Measurements from ENCODE around the gene TACC3.

Gene TACC3

DNA sequence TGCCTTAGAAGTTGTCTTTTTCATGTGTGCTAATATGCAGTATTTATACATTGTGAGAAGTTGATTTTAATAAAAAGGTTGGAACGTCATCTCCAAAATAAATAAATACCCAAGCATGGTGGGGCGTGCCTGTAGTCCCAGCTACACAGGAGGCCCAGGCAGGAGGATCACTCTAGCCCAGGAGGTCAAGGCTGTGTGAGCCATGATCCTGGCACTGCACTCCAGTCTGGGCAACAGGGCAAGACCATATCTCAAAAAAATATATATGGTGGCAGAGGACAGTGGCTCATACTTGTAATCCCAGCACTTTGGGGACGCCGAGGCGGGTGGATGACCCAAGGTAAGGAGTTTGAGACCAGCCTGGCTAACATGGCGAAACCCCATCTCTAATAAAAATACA lies 15.6 kb upstream of the TACC3 start:
- DNase-seq, result no peak

DNA sequence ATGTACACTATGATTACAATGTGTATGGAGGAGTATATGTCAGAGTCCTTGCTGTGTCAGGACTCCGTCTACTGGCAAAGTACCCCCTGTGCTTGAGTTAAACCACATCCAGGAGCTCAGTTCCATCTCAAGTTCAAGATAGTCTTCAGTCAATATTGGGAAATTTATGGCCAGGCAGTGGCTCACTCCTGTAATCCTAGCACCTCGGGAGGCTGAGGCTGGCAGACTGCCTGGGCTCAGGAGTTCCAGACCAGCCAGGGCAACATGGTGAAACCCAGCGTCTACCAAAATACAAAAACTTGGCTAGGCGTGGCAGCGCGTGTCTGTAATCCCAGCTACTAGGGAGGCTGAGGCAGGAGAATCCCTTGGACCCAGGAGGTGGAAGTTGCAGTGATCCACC lies 15.0 kb upstream of the TACC3 start:
- no peak for DNase-seq

DNA sequence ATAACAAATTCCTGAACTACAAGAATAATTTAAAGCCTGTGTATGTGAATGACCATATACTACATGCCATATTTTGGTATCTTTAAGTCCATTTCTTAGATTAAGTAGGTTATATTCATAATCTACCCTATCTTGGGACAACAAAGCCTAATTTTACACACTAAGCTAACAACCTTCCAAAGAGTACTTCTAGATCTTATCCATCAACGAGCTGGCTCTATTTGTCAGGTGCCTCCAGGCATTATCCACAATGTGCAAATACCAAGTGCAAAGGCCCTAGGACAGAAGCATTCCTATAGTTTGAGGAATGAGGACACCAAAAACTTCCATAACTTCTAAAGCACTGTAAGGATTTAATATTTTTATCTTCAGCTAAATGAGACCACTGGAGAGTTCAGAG lies 12.7 kb upstream of the TACC3 start:
- no peak for DNase-seq

DNA sequence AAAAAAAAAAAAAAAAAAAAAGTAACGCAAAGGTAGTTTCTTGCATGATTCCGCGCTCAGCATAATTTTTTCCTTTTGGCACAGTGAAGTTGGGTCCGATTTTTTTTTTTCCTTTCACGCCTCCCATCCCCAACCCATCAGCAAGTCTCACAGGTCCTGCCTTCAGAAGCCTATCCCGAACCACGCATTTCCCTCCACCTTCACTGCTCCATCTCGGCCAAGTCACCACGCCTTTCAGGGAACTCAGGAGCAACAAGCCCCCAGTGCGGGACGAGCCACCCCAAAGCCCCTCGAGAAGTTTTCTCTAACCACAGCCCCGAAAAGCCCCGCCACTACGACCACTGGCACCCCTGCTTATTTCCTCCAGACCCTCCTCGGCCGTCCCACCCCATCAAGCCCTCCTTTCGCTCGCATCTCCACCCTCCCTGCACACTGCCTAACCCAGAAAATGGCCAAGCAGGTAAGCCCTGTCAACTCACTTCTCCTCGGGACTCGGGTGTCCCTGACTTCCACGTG lies 10.2 kb upstream of the TACC3 start:
- no peak for DNase-seq

DNA sequence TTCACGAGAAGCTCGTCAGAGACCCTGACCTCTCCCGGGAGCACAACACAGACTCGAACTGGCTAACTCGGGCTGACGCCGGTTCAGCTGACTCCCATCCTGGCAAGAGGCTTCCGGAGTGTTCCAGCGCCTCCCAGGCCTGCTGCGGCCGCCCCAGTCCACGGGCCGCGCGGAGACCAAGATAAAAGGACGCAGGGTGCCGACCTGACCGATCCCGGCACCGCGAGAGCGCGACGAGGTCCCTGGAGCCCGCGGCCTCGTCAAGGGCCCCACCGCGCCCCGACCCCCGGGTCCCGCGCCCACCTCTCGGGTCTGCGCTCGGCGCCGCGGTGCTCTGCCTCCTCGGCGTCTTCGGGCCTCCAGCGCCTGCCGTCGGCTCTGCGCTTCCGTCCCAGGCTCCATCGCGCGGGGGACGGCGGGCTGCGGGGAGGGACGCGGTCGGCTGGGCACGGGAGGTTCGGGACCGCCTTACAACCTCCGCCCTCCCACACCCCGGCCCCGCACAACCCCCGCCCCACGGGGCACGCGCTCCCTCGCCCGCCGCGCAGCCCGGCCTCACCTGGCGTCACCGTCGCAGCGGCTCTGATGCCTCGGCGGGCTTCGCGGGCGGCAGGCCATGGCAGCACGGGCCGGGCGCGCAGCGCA lies 9.6 kb upstream of the TACC3 start:
- peak; percentile 48 for DNase-seq

DNA sequence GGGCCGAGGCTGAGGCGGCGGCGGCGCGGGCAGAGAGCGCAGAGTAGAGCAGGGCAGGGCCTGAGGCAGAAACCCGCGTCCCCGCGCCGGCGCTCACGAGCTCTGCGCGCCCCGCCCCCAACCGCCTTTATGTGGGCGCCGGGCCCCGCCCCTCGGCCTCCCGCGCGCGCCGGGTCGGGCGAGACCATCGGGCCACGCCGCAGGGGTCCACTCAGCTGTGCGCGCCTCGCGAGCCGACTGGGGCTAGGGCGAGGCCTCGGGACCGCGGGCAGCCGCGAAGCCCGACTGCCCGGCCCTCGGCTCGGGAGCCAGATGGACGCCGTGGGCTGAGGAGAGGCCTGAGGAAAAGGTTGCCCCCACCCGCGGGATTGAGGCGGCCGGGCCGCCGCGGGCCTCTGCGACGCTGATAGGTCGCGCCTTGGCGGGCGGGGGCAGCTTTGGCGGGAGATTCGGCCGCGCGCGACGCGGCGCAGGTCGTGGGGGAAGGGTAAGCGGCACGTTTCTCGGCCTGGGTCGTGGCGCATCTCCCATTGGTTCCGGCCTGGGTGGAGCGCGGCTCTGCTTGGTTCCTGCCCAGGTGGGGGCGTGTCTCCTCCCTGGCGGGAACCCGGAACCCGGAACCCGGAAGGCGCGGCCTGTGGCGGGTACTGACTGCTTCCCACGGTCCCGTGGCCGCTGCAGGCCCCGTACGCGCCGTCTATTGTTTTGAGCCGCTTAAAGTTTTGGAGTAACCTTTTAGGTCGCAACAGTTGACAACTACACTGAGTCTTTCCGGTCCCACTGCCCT lies 8.9 kb upstream of the TACC3 start, which contains the start of gene SLBP:
TSS of gene SLBP (minus strand) at position 104 of the 787 bp plus-strand sequence. CDS start 131 bp downstream, outside the sequence.
- peak; percentile 94 for DNase-seq

DNA sequence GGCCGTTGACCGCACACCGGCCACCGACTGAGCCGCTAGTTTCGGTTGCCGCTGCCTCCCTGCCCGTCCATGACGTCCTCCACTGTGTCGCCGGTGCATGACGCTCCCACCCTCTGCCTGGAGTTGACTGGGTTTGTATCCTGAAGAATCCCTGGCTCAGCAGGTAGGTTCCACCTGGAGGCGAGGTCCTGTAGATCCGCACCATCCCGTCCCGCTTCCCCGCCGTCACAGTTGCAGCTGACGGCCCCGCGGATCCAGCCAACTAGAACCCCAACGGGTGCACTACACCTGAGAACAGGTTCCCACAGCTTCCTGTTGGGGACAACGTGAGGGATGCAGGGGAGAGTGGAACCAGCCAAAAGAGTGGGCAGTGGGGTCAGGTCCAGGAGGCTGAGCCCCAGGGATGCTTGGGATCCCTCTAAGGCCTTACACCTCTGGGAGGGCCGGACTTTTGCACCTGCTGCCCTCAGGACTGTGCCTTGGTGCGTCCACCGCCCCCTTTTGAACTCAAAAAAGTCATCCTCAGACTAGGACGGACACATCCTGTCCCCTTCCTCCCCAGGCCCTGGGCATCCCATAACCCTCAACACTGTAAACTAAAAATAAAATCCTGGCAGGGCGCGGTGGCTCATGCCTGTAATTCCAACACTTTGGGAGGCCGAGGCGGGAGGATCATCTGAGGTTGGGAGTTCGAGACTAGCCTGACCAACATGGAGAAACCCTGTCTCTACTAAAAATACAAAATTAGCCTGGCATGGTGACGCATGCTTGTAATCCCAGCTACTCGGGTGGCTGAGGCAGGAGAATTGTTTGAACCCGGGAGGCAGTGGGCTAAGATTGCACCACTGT lies 8.1 kb upstream of the TACC3 start:
- DNase-seq, result no peak

DNA sequence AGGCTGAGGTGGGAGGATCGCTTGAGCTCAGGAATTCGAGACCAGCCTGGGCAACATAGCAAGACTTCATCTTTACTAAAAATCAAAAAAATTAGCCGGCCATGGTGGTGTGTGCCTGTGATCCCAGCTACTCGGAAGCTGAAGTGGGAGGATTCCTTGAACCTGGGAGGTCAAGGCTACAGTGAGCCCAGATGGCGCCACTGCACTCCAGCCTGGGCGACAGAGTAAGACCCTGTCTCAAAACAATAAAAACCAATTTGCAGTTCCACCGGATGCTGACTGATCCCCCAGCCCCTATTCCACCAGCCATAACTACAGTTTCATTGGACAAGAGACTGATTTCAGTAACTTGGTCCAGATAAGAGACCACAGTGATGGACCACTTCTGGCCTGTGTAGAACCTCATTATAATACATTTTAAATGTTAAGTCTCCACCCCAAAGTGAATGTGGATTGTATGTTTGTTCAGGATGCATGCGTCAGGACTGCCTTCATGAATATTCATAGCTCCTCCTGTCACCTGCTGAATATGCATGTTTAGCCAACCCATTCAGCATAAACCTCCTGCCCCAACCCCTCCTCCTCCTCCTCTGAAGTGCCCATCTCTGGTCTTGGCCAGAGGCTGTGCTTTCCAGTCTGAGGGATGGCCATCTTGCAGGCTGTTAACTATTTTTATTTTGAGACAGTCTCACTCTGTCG lies 6.9 kb upstream of the TACC3 start:
- no peak for DNase-seq

DNA sequence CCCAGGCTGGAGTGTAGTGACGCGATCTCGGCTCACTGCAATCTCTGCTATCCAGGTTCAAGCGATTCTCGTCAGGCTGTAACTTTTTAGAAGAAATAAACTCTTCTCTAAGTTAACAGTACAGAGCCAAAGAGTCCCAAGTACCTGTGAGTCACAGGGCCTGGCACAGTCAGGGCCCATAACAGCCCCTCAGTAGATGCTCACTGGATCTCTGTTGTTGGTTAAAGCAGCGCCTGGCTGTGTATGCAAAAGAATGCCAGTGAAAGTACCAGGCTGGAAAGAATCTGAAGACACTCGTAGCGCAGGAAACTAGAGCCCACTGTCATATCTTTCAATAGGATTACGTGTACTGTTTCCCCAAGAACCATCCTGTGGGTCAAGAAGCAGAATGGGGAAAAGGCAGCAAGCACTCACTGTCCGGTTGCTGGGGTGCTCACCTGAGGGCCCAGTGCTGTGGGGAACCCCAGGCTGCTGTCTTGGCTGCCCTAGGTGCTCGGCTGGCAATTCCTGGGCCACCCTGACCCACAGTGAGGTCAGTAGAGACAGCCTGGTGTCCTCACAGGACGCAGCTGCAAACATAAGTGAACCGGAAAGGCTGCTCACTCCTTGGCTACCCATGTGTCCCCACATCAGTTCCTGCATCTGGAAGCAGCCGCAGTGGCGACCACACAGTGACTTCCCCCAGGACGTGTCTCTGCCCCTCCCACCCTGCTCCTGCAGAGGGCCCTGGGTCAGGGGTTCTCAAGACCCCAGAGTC lies 6.1 kb upstream of the TACC3 start:
- no peak for DNase-seq

DNA sequence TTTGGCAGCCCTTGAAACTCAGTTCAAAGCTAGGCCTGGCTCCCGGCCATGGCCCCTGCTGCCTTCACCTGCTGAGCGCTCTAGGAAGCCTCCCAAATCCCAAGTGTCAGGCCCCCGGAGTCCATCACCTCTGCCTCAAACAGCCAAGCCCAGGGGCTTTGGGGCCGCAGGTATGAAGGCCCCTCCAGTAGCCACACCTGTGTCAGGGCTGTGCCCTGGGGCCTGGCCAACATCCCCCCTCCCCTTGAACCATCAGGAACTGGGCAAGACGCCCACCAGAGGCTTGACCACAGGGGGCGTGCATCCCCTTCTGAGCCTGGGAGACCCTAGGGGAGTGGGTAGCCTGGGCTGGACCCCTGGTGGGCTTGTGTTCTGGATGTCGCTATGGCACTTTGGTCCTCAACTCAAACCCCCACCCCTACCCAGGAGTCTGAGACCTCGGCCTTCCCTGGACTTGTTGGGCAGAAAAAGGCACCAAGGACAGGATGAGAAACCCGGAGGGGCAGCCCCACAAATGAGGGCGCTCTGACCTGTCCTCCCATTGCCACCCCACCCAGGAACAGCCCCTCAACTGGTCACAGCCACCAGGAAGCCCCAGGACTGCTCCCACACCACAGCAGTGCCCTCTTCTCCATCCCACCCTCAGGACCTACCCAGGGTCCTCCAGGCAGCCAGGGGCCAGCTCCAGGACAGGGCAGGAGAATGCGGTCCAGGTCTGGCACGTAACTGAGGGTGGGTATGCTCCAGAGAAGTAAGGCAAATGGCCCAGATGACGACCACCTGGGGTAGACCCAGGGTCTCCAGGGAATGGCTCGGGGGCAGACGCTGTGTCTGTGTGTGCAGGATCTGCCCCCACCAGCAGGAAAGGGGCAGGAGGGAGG lies 5.0 kb upstream of the TACC3 start:
- no peak for DNase-seq

DNA sequence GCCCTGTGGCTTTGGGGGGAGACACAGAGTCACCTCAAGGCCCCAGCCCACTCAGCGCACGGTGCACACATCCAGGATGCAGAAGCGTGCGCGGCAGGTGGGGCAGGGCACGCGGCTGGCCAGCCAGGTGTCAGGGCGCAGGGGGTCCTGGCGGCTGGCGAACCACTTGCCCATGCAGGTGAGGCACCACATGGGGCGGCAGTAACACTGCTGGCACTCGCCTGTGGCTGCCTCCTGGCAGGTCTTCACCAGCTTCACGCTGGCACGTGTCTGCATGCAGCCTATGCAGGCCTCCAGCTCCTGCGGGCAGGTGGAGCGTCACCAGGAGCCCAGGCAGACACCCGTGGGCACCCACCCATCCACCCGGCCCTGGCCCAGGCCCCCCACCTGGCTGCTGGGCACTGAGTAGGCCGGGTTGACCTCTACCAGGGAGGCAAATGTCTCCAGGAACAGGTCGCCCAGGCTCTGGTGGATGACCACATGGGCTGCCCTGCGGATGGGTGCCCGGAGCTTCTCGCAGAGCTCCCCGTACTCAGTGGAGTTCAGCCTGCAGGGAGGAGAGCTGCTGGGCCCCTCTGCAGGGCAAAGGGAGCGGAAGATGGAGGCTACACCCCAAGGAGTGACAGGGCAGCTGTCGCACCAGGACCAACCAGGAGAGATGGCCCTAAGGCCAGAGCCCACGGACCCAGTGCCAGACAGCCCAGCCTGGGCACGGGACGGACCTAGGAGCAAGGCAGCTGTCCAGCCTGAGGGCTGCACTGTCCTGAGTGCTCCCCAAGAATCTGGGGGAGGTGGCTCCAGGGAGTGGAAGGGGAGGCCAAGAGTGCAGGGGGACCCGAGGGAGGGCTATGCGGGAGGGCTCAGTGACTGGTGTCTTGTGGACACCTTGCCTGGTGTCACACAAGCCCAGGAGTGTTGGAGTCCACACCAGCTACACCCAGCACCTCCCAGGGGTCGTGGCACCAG lies 3.9 kb upstream of the TACC3 start:
- DNase-seq, result no peak

DNA sequence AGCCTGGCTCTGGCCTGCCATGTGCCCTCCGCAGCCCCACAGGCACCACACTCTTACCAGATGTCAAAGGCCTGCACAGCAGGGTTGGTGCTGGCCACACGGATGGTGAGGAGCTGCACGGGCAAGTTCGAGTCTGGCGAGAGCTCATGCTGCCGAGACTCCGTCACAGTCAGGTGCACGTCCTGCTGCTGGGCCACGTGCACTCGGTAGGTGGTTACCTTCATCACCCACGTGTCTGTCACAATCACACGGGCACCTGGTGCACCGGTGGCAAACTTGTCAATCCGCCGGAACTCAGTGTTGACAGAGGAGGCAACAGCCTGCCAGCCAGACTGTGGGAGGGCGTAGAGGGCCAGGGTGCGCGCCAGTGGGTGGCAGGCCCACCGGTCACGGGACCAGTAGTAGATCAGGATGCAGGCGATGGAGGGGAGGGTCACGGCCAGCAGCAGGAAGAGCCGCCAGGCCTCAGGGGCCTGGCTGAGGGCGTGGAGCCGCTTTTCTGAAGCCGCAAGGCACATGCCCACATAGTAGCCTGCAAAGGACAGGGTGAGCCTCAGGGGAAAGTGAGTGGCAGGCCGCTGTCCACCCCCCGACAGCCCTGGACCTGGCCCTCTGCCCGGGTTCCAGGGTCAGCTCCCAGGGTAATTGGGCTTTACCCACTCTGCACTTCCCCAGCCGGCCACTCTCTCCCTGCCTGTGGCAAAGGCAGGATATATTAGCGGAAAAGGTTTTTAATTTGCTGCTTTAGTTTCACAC lies 3.0 kb upstream of the TACC3 start:
- DNase-seq, result no peak

DNA sequence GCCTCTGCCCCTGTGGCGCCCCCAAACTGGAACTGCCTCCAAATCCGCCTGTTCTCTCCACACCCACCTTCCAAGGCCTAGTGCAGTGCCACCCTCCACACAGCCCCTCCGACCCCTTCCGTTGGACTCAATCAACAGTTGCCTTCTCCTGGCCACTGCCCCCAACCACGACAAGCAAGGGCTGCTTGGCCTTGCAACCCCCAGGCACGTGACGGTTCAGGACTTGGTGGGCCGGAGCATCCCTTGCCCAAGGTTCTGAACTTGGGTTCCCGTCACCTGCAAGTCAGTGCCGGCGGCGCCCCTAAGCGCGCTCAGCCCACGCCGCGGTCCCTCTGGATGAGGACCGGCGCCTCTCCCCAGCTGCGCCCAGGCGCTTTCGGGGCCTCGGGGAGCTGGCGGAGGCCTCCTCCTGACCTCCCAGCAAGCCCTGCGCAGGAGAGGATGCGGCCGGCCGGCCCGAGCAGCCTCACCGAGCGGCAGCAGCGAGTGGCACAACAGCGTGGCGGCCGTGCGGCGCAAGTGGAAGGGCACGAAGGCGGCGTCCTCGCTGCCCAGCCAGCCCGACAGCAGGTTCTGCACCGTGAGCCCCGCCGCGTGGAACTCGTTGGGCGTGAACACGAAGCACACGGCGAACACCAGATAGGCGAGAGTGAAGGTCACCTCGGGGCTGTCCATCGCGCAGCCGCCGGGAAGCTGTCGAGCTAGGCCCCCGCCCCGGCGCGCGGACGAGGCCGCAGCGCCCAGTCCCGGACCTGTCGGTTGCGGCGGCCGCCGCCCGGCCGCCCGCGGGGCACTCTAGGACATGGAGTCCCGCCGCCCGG lies 948 bp upstream of the TACC3 start:
- DNase-seq, result peak; percentile 33

DNA sequence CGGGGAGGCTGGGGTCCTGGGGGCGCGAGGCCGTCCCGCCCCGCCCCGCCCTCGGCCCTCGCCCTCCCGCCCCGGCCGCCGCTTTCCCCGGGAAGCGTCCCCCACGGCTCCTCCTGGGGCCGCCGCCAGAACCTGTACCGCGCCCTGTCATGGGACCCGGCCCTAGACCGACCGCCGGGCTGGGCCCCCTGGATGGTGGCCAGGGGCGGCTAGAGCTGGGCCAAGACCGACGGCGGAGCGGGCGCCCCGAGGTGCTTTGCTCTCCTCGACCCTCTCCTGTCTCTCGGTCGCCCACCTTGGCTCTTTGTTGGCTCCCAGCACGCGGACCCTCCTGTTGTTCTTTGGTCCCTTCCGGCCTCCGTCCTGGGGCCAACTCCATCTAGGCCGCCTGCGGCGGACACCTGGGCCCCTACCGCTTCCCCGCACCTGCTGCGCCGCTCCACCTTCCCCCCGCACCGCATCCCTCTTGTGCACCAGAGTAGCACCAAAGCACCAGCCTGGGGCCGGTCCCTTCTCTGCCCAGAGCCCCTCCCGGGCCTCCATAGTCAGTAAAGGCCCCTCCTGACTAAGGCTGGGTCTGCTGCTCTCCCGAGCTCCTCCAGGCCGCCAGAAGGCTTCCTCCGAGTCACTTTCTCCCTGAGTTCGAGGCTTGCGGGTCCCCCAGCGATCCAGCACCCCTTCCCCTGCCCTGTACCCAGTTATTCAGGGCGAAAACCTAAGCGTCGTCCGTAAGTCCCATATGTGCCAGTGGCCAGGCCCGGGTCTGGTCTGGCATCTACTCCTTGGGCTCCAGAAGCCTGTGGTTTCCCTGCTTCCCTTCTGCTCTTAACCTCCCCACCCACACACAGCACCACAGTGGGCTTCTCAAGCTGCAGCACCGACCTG lies 587 bp downstream of the TACC3 start:
- no peak for DNase-seq

DNA sequence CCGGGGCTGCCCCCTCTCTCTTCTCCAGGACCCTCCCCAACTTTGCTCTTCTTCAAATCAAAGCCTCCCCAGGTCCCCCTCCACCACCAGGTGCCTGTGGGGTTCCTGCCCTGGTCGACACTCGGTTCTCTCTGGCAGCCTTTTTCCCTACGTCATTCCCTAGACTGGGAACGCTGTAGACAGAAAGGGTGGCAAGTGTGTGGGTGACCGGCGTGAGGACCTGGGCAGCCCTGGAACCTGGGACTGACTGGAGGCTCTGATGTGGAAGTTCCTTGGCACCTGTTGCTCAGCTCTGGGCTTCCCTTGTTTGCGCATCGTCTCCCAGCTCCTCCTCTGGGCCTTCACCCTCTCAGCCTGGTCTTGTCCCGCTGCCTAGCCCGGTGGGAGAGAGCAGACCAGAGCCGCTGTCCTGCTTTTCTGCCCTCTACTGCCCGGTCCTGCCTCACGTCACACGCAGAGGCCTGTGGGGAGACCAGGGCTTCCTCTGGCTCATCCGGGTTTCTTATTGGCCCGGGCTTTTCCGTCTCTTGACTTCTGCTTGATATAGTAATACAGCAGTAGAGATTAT lies 1.3 kb downstream of the TACC3 start:
- no peak for DNase-seq

DNA sequence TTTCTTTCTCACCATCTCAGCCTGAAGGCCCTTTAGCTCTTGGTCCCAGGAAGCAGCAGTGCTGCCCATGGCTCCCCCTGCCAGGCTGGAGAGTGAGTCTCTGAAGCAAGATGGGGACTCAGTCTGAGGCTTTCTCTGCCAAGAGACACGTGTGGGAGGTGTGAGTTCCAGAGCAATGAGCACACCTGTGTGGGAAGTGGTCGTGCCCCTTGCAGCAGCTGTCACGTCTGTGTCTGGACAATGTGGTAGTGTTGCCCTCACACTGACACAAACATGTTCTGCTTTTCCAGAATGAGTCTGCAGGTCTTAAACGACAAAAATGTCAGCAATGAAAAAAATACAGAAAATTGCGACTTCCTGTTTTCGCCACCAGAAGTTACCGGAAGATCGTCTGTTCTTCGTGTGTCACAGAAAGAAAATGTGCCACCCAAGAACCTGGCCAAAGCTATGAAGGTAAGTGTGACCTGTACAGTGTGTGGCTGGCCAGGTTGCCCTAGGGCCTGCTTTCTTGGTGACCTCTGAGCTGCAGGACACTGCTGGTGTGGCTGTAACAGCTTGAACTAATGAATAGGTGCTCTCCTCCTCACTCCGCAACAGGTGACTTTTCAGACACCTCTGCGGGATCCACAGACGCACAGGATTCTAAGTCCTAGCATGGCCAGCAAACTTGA lies 1.9 kb downstream of the TACC3 start:
- no peak for DNase-seq
